ENCODE results near the gene ANKS1B. TPM values are rescaled to one million over a fixed set of nuclear protein-coding genes. Genes with fewer than 3 reads are reported as not detected.

The ANKS1B gene
- total RNA-seq, 2 experiments from 2014 or later = not detected

- DNase-seq = no peak
- H3K4me1 Mint-ChIP-seq = no peaks in the 10 kb centered on the region
- no peaks in the 10 kb centered on the region for H3K9me3 Mint-ChIP-seq
- H3K27me3 Mint-ChIP-seq = peaks cover 68% of the 10 kb centered on the region
- H3K36me3 Mint-ChIP-seq = no peaks in the 10 kb centered on the region
- H3K27ac Mint-ChIP-seq = no peak overlapping the region
- H3K4me3 Mint-ChIP-seq = no peak overlapping the region
Measured at GRCh38 chr12:98893126-98893674, 1091.5 kb downstream of the ANKS1B start.

GRCh38 chr12:98885778-98886177, 1099.0 kb downstream of the ANKS1B start:
- Mint-ChIP-seq H3K27me3 (peaks cover 26% of the 10 kb centered on the region), H3K36me3 (no peaks in the 10 kb centered on the region), H3K9me3 (no peaks in the 10 kb centered on the region), H3K4me3 (no peak overlapping the region), H3K4me1 (no peaks in the 10 kb centered on the region), H3K27ac (no peak overlapping the region)
- no peak for DNase-seq

- Mint-ChIP-seq H3K4me1 (no peaks in the 10 kb centered on the region), H3K9me3 (no peaks in the 10 kb centered on the region), H3K36me3 (no peaks in the 10 kb centered on the region), H3K4me3 (no peak overlapping the region), H3K27ac (no peak overlapping the region), H3K27me3 (peaks cover 16% of the 10 kb centered on the region)
- no peak for DNase-seq
Measured at GRCh38 chr12:98883231-98883630, 1101.5 kb downstream of the ANKS1B start.

GRCh38 chr12:98882526-98882925, 1102.2 kb downstream of the ANKS1B start:
- H3K36me3 Mint-ChIP-seq = no peaks in the 10 kb centered on the region
- no peak overlapping the region for H3K27ac Mint-ChIP-seq
- H3K4me3 Mint-ChIP-seq = no peak overlapping the region
- H3K4me1 Mint-ChIP-seq = no peaks in the 10 kb centered on the region
- peaks cover 14% of the 10 kb centered on the region for H3K27me3 Mint-ChIP-seq
- no peaks in the 10 kb centered on the region for H3K9me3 Mint-ChIP-seq
- DNase-seq = no peak

GRCh38 chr12:98873776-98874175, 1111.0 kb downstream of the ANKS1B start:
- no peak overlapping the region for H3K27ac Mint-ChIP-seq
- H3K4me1 Mint-ChIP-seq = no peaks in the 10 kb centered on the region
- no peaks in the 10 kb centered on the region for H3K36me3 Mint-ChIP-seq
- DNase-seq = no peak
- H3K4me3 Mint-ChIP-seq = no peak overlapping the region
- no peaks in the 10 kb centered on the region for H3K9me3 Mint-ChIP-seq
- H3K27me3 Mint-ChIP-seq = no peaks in the 10 kb centered on the region

- Mint-ChIP-seq H3K9me3 (no peaks in the 10 kb centered on the region), H3K36me3 (no peaks in the 10 kb centered on the region), H3K4me3 (no peak overlapping the region), H3K27me3 (no peaks in the 10 kb centered on the region), H3K27ac (no peak overlapping the region), H3K4me1 (no peaks in the 10 kb centered on the region)
- no peak for DNase-seq
Measured at GRCh38 chr12:98870504-98870903, 1114.2 kb downstream of the ANKS1B start.

GRCh38 chr12:98869886-98870503, 1114.7 kb downstream of the ANKS1B start:
- DNase-seq = no peak
- H3K4me3 Mint-ChIP-seq = no peak overlapping the region
- no peaks in the 10 kb centered on the region for H3K27me3 Mint-ChIP-seq
- H3K36me3 Mint-ChIP-seq = no peaks in the 10 kb centered on the region
- H3K9me3 Mint-ChIP-seq = no peaks in the 10 kb centered on the region
- H3K4me1 Mint-ChIP-seq = no peaks in the 10 kb centered on the region
- no peak overlapping the region for H3K27ac Mint-ChIP-seq

GRCh38 chr12:98868538-98868937, 1116.2 kb downstream of the ANKS1B start:
- Mint-ChIP-seq H3K36me3 (no peaks in the 10 kb centered on the region), H3K9me3 (no peaks in the 10 kb centered on the region), H3K4me3 (no peak overlapping the region), H3K27ac (no peak overlapping the region), H3K4me1 (no peaks in the 10 kb centered on the region), H3K27me3 (no peaks in the 10 kb centered on the region)
- DNase-seq = no peak

GRCh38 chr12:98868076-98868475, 1116.7 kb downstream of the ANKS1B start:
- no peak for DNase-seq
- H3K4me3 Mint-ChIP-seq = no peak overlapping the region
- H3K27ac Mint-ChIP-seq = no peak overlapping the region
- no peaks in the 10 kb centered on the region for H3K4me1 Mint-ChIP-seq
- H3K9me3 Mint-ChIP-seq = no peaks in the 10 kb centered on the region
- H3K36me3 Mint-ChIP-seq = no peaks in the 10 kb centered on the region
- no peaks in the 10 kb centered on the region for H3K27me3 Mint-ChIP-seq

GRCh38 chr12:98864363-98864762, 1120.4 kb downstream of the ANKS1B start:
- no peaks in the 10 kb centered on the region for H3K36me3 Mint-ChIP-seq
- H3K4me3 Mint-ChIP-seq = no peak overlapping the region
- H3K27ac Mint-ChIP-seq = no peak overlapping the region
- no peak for DNase-seq
- H3K9me3 Mint-ChIP-seq = no peaks in the 10 kb centered on the region
- H3K27me3 Mint-ChIP-seq = no peaks in the 10 kb centered on the region
- no peaks in the 10 kb centered on the region for H3K4me1 Mint-ChIP-seq

- Mint-ChIP-seq H3K27ac (no peak overlapping the region), H3K27me3 (no peaks in the 10 kb centered on the region), H3K9me3 (no peaks in the 10 kb centered on the region), H3K36me3 (no peaks in the 10 kb centered on the region), H3K4me1 (no peaks in the 10 kb centered on the region), H3K4me3 (no peak overlapping the region)
- DNase-seq = no peak
Measured at GRCh38 chr12:98863167-98863566, 1121.6 kb downstream of the ANKS1B start.

GRCh38 chr12:98861251-98861650, 1123.5 kb downstream of the ANKS1B start:
- H3K27me3 Mint-ChIP-seq = no peaks in the 10 kb centered on the region
- no peak for DNase-seq
- no peaks in the 10 kb centered on the region for H3K4me1 Mint-ChIP-seq
- H3K4me3 Mint-ChIP-seq = no peak overlapping the region
- no peak overlapping the region for H3K27ac Mint-ChIP-seq
- H3K36me3 Mint-ChIP-seq = no peaks in the 10 kb centered on the region
- no peaks in the 10 kb centered on the region for H3K9me3 Mint-ChIP-seq

GRCh38 chr12:98856897-98857540, 1127.7 kb downstream of the ANKS1B start:
- Mint-ChIP-seq H3K36me3 (no peaks in the 10 kb centered on the region), H3K27me3 (peaks cover 5% of the 10 kb centered on the region), H3K9me3 (no peaks in the 10 kb centered on the region), H3K27ac (no peak overlapping the region), H3K4me3 (no peak overlapping the region), H3K4me1 (no peaks in the 10 kb centered on the region)
- DNase-seq = no peak

GRCh38 chr12:98852181-98852580, 1132.6 kb downstream of the ANKS1B start:
- Mint-ChIP-seq H3K27ac (no peak overlapping the region), H3K27me3 (peaks cover 13% of the 10 kb centered on the region), H3K4me3 (no peak overlapping the region), H3K9me3 (no peaks in the 10 kb centered on the region), H3K36me3 (no peaks in the 10 kb centered on the region), H3K4me1 (no peaks in the 10 kb centered on the region)
- no peak for DNase-seq

GRCh38 chr12:98847242-98847641, 1137.5 kb downstream of the ANKS1B start:
- H3K27ac Mint-ChIP-seq = no peak overlapping the region
- no peaks in the 10 kb centered on the region for H3K4me1 Mint-ChIP-seq
- no peak overlapping the region for H3K4me3 Mint-ChIP-seq
- peaks cover 10% of the 10 kb centered on the region for H3K27me3 Mint-ChIP-seq
- no peaks in the 10 kb centered on the region for H3K9me3 Mint-ChIP-seq
- no peak for DNase-seq
- H3K36me3 Mint-ChIP-seq = no peaks in the 10 kb centered on the region

- H3K9me3 Mint-ChIP-seq = no peaks in the 10 kb centered on the region
- H3K4me1 Mint-ChIP-seq = no peaks in the 10 kb centered on the region
- H3K36me3 Mint-ChIP-seq = no peaks in the 10 kb centered on the region
- no peak for DNase-seq
- peaks cover 10% of the 10 kb centered on the region for H3K27me3 Mint-ChIP-seq
- no peak overlapping the region for H3K27ac Mint-ChIP-seq
- no peak overlapping the region for H3K4me3 Mint-ChIP-seq
Measured at GRCh38 chr12:98845957-98846356, 1138.8 kb downstream of the ANKS1B start.
